Measurements from ENCODE around the gene IQSEC1.

The IQSEC1 gene

DNA sequence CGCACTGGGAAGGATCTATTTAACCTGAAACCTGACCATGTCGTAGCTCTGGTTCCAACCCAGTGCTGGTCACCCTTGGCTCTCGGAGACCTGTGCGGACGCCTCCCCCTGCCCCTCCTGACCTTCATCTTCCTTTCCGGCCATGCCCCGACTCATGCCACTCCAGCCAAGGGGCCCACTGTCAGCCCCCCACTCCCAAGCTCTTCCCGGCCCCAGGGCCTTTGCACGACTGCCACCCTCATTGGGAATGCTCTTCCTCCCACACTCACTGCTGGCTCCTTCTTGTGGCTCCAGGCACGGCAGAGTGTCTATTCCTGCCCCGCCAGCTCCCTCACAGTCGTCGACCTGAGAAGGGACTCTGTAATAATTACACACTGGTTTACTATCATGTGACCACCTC, 9.4 kb upstream of the IQSEC1 start:
- H3K4me3 Mint-ChIP-seq = no peak overlapping the region
- H3K27me3 Mint-ChIP-seq = no peaks in the 10 kb centered on the region
- no peaks in the 10 kb centered on the region for H3K36me3 Mint-ChIP-seq
- H3K27ac Mint-ChIP-seq = no peak overlapping the region
- H3K9me3 Mint-ChIP-seq (ENCODE audit: low read depth) = no peaks in the 10 kb centered on the region
- H3K4me1 Mint-ChIP-seq (ENCODE audit: low read depth) = peaks cover 8% of the 10 kb centered on the region

- Mint-ChIP-seq H3K4me1 (ENCODE audit: low read depth) (peaks cover 11% of the 10 kb centered on the region), H3K9me3 (ENCODE audit: low read depth) (no peaks in the 10 kb centered on the region), H3K27ac (no peak overlapping the region), H3K4me3 (no peak overlapping the region), H3K36me3 (no peaks in the 10 kb centered on the region), H3K27me3 (no peaks in the 10 kb centered on the region)
These were observed 8.6 kb upstream of the IQSEC1 start for GRCh38 chr3:13081603-13082360.

- H3K36me3 Mint-ChIP-seq = no peaks in the 10 kb centered on the region
- no peaks in the 10 kb centered on the region for H3K9me3 Mint-ChIP-seq (ENCODE audit: low read depth)
- peaks cover 11% of the 10 kb centered on the region for H3K4me1 Mint-ChIP-seq (ENCODE audit: low read depth)
- H3K4me3 Mint-ChIP-seq = no peak overlapping the region
- no peaks in the 10 kb centered on the region for H3K27me3 Mint-ChIP-seq
- H3K27ac Mint-ChIP-seq = no peak overlapping the region
These were observed 7.4 kb upstream of the IQSEC1 start for GRCh38 chr3:13080591-13080990.

DNA sequence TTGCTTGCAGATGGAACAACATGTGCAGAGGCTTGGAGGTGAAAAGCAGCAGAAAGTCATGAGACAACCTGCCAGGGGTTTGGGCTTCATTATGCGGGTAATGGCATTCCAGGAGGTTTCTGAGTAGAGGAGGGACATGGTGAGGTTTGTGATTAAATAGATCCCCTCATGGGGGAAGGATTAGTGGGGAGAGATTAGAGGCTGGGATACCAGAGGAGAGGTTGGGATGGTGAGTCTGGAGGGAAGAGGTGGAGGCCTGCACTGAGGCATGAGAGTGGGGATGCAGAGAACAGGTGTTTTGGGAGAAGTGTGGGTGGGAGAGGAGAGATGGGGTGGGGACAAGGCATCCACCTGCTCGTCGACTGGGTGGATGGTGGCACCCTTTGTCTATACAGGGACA, 6.8 kb upstream of the IQSEC1 start:
- no peak overlapping the region for H3K4me3 Mint-ChIP-seq
- no peaks in the 10 kb centered on the region for H3K36me3 Mint-ChIP-seq
- H3K27ac Mint-ChIP-seq = no peak overlapping the region
- H3K27me3 Mint-ChIP-seq = no peaks in the 10 kb centered on the region
- H3K4me1 Mint-ChIP-seq (ENCODE audit: low read depth) = peaks cover 11% of the 10 kb centered on the region
- no peaks in the 10 kb centered on the region for H3K9me3 Mint-ChIP-seq (ENCODE audit: low read depth)

DNA sequence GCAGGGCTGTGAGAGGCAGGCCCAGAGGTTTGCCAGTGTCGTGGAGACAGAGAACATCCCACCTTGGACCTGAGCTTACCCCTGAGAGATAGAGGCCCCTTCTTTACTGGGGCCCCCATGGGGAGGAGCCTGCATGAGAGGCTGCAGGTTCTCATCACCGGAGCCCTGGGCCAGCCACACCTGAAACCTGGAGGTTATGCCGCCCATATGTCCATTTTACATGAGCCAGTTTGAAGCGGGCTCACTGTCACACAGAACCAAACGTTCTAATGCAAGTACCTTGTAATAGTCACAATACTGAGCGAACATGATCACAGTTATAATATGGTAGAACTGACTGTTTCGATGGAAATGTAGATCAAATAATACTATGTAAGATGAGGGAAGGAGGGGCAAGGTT, 6.3 kb upstream of the IQSEC1 start:
- H3K4me3 Mint-ChIP-seq = no peak overlapping the region
- H3K4me1 Mint-ChIP-seq (ENCODE audit: low read depth) = peaks cover 11% of the 10 kb centered on the region
- no peaks in the 10 kb centered on the region for H3K36me3 Mint-ChIP-seq
- H3K27me3 Mint-ChIP-seq = no peaks in the 10 kb centered on the region
- no peak overlapping the region for H3K27ac Mint-ChIP-seq
- H3K9me3 Mint-ChIP-seq (ENCODE audit: low read depth) = no peaks in the 10 kb centered on the region

DNA sequence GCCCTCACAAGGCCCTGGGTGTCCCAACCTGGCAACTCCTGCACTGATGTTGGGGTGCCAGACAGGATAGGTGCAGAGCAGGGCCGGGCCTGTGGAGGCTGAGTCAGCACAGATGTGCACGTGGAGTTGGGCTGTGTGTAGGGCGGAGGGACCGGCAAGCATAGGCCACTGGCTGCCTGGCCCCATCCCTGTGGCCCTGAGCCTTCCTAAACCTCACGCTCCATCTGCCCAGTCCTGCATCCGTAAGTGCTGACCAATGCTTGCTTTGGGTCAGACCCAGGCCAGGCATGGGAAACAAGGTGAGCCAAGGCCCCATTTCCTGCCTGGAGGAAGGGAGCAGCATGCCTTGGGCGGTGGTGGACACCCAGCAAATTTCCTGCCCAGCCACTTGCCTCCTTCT, 5.8 kb upstream of the IQSEC1 start:
- Mint-ChIP-seq H3K27me3 (no peaks in the 10 kb centered on the region), H3K36me3 (no peaks in the 10 kb centered on the region), H3K9me3 (ENCODE audit: low read depth) (no peaks in the 10 kb centered on the region), H3K27ac (no peak overlapping the region), H3K4me1 (ENCODE audit: low read depth) (peaks cover 13% of the 10 kb centered on the region), H3K4me3 (no peak overlapping the region)

GRCh38 chr3:13078163-13078905, 5.1 kb upstream of the IQSEC1 start:
- H3K4me3 Mint-ChIP-seq = no peak overlapping the region
- H3K27ac Mint-ChIP-seq = no peak overlapping the region

GRCh38 chr3:13077431-13078162, 4.4 kb upstream of the IQSEC1 start:
- Mint-ChIP-seq H3K4me3 (no peak overlapping the region), H3K9me3 (ENCODE audit: low read depth) (no peaks in the 10 kb centered on the region), H3K27ac (no peak overlapping the region)

More at GRCh38 chr3:13078163-13078905, 5.1 kb upstream of the IQSEC1 start:
- Mint-ChIP-seq H3K9me3 (ENCODE audit: low read depth) (no peaks in the 10 kb centered on the region), H3K27me3 (no peaks in the 10 kb centered on the region), H3K4me1 (ENCODE audit: low read depth) (peaks cover 17% of the 10 kb centered on the region), H3K36me3 (no peaks in the 10 kb centered on the region)

DNA sequence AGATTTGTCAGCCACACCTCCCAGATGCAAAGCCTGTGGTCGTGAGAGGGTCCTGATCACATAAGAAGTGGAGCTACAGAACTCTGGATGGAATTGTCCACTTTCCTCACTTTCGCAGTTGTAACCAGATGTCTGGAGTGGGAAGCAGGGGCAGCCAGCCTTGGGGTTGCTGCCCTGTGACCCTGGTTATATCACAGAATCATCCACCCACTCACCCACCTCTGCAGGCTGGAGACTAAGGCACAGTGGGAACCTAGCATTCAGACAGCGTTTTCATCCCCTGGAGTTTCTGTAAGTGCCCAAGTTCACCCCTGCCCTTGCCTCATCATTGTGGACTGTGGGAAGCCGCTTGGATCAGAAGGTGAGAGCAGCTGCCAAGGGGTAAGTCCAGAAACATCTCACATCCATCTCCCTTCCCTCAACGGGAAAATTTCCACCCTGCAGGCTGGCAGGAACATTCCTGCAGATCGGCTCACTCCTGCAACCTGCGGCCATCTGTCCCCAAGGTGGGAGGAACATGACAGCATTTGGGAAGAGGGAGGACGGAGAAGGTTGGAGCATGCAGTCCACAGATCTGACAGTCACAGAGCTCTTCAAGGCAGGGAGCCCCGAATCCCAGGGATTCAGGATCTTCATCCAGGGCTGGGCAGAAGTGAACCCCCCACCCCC, 2.9 kb upstream of the IQSEC1 start:
- H3K4me1 Mint-ChIP-seq (ENCODE audit: low read depth) = peaks cover 27% of the 10 kb centered on the region
- H3K27ac Mint-ChIP-seq = no peak overlapping the region
- no peak overlapping the region for H3K4me3 Mint-ChIP-seq

More at GRCh38 chr3:13077431-13078162, 4.4 kb upstream of the IQSEC1 start:
- H3K36me3 Mint-ChIP-seq = no peaks in the 10 kb centered on the region
- H3K27me3 Mint-ChIP-seq = no peaks in the 10 kb centered on the region
- H3K4me1 Mint-ChIP-seq (ENCODE audit: low read depth) = peaks cover 21% of the 10 kb centered on the region

GRCh38 chr3:13075318-13075717, 2.1 kb upstream of the IQSEC1 start:
- H3K9me3 Mint-ChIP-seq (ENCODE audit: low read depth) = no peaks in the 10 kb centered on the region
- H3K36me3 Mint-ChIP-seq = no peaks in the 10 kb centered on the region
- no peak overlapping the region for H3K27ac Mint-ChIP-seq
- H3K27me3 Mint-ChIP-seq = no peaks in the 10 kb centered on the region
- H3K4me1 Mint-ChIP-seq (ENCODE audit: low read depth) = peaks cover 34% of the 10 kb centered on the region
- H3K4me3 Mint-ChIP-seq = no peak overlapping the region

More for the DNA sequence above, 2.9 kb upstream of the IQSEC1 start:
- H3K36me3 Mint-ChIP-seq = no peaks in the 10 kb centered on the region
- H3K27me3 Mint-ChIP-seq = no peaks in the 10 kb centered on the region
- H3K9me3 Mint-ChIP-seq (ENCODE audit: low read depth) = no peaks in the 10 kb centered on the region

DNA sequence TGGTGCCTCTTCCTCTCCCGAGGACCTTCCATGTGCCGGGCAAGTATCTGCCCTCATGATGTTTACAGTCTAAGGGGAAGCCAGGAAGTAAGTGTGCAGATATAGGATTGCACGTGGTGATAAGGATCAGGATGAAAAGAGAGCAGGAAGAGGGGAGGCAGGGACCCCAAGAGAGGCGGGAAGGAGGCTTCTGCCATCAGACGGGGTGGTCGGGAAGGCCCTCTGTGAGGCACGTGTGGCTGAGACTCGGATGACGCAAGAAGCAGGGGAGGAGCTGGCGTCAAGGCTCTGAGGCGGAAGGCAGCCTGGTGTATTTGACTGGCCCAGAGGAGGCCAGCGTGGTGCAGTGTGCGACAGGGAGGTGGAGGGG, 762 bp upstream of the IQSEC1 start:
- Mint-ChIP-seq H3K9me3 (ENCODE audit: low read depth) (no peaks in the 10 kb centered on the region), H3K27ac (no peak overlapping the region), H3K36me3 (no peaks in the 10 kb centered on the region), H3K27me3 (no peaks in the 10 kb centered on the region), H3K4me3 (peak overlapping the region; percentile 73), H3K4me1 (ENCODE audit: low read depth) (peaks cover 47% of the 10 kb centered on the region)

DNA sequence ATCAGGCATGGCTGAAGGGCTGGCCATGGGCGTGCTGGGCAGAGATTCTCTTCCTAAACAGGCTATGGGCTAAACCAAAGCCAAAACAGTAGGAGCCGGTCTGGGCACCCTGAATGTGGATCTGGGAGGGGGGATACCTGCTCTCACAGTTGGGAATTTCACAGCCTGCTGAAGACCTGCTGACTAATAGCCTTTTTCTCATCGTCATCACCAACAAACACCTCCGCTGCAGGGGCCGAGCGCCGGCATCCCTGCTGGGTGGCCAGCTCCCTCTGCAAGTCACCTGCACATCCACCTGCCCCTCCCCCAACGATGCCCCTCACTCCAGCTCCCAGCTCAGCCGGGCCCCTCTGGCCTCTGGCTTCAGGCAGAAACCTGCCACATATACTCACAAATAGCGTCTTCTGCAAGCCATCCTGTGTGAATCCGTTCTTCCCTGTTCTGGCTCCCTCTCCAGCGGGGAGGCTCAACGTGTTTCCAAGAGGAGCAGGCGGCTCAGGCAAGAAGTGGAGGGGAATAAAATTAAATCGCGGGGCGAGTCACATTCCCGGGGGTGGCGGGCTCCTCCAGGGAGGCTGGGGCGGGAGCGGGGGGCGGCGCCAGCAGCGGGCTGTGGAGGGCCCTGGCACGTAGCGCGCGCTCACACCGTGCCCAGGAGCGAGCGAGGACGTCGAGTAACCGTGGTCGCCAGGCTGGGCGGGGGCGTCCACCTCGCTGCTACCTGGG, 466 bp downstream of the IQSEC1 start:
- peak overlapping the region; percentile 72 for H3K27ac Mint-ChIP-seq
- H3K4me3 Mint-ChIP-seq = peak overlapping the region; percentile 85
- H3K9me3 Mint-ChIP-seq (ENCODE audit: low read depth) = no peaks in the 10 kb centered on the region
- no peaks in the 10 kb centered on the region for H3K27me3 Mint-ChIP-seq
- peaks cover 46% of the 10 kb centered on the region for H3K4me1 Mint-ChIP-seq (ENCODE audit: low read depth)
- no peaks in the 10 kb centered on the region for H3K36me3 Mint-ChIP-seq

DNA sequence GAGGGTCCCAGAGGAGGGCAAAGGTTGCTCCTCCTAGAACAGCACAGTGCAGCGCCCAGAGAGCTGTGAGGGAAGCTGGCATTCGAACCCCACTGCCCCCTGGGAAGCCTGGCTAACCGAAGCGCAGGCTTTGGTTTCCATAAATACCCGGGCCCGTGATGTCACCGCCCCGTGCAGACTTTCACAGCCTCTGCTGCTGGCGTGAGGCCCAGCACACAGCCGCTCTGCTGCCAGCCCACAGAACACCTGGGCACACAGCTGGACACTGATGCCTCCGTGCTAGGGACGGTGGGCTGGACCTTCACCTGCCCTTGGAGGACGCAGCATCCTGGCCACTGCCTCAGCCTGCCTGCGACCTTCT, 1.0 kb downstream of the IQSEC1 start:
- Mint-ChIP-seq H3K27me3 (no peaks in the 10 kb centered on the region), H3K36me3 (no peaks in the 10 kb centered on the region), H3K4me3 (peak overlapping the region; percentile 85), H3K9me3 (ENCODE audit: low read depth) (no peaks in the 10 kb centered on the region), H3K27ac (no peak overlapping the region), H3K4me1 (ENCODE audit: low read depth) (peaks cover 43% of the 10 kb centered on the region)

DNA sequence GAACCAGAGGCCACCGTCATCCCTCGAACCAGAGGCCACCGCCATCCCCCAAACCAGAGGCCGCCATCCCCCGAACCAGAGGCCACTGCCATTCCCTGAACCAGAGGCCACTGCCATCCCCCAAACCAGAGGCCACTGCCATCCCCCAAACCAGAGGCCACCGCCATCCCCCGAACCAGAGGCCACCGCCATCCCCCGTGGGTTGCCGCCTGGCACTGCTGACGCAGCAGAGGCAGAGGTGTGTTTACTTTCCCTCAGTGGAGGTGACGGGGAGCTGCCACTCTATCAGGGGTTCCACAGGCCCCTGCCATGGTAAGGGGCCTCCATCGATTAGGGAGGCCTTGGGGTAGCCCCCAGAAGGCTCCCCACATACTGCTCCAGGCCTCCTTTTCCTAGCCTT, 1.5 kb downstream of the IQSEC1 start:
- H3K36me3 Mint-ChIP-seq = no peaks in the 10 kb centered on the region
- peaks cover 42% of the 10 kb centered on the region for H3K4me1 Mint-ChIP-seq (ENCODE audit: low read depth)
- H3K27ac Mint-ChIP-seq = no peak overlapping the region
- H3K4me3 Mint-ChIP-seq = no peak overlapping the region
- no peaks in the 10 kb centered on the region for H3K9me3 Mint-ChIP-seq (ENCODE audit: low read depth)
- no peaks in the 10 kb centered on the region for H3K27me3 Mint-ChIP-seq

Data from activated naive CD8-positive, alpha-beta T cell (primary cell).